GM12872 (cell line): ENCODE results near the gene PHLDB1.

ENCODE experiments used
- TF ChIP-seq, protein P1 (sequence below): IDR thresholded peaks from 3 replicates; pipeline ENCODE4 v1.5.1; 2011; ENCODE audit warnings: low read depth, mild to moderate bottlenecking, low read length, moderate library complexity; ENCODE audit not compliant: insufficient read depth

Gene PHLDB1

DNA sequence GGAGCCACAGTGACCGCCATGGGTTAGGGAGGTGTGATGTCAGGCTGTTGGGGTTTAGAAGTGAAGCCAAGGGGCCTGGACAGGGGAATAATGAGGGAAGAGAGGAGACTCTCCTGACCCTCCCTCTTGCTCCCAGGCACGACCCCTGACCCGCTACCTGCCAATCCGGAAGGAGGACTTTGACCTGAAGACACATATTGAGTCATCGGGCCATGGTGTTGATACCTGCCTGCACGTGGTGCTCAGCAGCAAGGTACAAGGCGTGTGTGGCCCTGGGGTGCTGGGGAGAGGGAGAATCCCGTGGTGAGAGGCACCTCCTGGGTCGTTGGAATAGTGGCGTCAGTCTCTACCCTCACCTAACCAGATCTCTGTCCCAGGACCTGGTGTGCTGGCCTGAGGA is 42.5 kb downstream of the PHLDB1 start:
- TF ChIP-seq, protein P1, sequence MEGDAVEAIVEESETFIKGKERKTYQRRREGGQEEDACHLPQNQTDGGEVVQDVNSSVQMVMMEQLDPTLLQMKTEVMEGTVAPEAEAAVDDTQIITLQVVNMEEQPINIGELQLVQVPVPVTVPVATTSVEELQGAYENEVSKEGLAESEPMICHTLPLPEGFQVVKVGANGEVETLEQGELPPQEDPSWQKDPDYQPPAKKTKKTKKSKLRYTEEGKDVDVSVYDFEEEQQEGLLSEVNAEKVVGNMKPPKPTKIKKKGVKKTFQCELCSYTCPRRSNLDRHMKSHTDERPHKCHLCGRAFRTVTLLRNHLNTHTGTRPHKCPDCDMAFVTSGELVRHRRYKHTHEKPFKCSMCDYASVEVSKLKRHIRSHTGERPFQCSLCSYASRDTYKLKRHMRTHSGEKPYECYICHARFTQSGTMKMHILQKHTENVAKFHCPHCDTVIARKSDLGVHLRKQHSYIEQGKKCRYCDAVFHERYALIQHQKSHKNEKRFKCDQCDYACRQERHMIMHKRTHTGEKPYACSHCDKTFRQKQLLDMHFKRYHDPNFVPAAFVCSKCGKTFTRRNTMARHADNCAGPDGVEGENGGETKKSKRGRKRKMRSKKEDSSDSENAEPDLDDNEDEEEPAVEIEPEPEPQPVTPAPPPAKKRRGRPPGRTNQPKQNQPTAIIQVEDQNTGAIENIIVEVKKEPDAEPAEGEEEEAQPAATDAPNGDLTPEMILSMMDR: no peak

DNA sequence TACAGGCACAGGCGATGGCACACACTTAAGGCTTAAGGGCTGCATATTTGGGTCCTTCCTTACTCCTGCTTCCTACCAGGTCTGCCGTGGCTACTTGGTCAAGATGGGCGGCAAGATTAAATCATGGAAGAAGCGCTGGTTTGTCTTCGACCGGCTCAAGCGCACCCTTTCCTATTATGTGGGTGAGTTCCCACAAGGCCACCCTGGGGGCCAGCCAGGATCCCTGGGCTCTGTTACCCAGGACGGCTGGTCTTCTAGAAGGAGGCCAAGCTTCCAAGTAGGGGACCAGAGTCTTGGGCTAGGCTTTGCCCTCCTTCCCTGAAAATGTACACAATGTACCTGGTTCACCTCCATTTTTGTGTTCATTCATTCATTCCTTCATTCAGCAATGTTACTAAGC is 43.0 kb downstream of the PHLDB1 start:
- TF ChIP-seq, protein P1: no peak

DNA sequence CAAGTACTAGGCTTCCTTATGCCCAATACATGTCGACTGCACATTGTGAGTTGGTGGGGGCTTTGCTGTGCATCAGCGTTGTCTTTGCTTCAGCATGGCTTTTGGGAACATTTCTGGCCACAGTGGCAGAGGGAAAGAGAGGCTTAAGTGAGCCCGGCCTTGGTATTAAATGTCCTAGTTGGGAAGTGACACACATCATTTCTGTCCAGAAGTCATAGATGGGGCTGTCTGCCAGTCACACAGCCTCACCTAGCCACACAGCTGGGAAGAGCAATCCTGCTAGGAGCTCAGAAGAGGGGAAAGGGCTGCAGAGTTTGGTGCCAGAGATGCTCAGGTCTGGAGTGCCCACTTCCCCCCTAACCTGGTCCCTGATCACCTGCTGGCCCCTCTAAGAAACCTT is 44.4 kb downstream of the PHLDB1 start:
- TF ChIP-seq, protein P1: no peak

DNA sequence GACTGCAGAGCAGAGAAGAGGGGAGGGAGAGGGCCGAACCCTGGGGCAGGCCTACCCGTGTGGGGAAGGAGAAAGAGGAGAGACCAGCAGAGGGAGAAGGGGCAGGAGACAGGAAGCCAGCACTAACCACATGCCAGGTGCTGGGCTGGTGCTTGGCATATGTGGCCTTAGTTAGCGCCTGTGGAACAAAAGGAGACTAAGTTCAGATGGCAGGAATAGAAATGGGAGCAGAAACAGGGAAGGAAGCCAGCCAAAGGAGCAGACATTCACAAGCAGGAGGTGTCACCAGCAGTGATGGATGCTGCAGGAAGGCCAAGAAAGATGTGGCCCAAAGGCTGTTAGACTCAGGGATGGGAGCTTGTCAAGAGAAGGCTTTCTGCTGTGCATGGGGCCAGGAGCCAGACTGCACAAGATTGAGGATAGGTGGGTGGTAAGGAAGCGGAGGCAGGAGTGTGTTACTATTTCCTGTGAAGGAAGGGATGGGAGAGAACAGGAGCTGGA is 45.3 kb downstream of the PHLDB1 start:
- TF ChIP-seq, protein P1: no peak

DNA sequence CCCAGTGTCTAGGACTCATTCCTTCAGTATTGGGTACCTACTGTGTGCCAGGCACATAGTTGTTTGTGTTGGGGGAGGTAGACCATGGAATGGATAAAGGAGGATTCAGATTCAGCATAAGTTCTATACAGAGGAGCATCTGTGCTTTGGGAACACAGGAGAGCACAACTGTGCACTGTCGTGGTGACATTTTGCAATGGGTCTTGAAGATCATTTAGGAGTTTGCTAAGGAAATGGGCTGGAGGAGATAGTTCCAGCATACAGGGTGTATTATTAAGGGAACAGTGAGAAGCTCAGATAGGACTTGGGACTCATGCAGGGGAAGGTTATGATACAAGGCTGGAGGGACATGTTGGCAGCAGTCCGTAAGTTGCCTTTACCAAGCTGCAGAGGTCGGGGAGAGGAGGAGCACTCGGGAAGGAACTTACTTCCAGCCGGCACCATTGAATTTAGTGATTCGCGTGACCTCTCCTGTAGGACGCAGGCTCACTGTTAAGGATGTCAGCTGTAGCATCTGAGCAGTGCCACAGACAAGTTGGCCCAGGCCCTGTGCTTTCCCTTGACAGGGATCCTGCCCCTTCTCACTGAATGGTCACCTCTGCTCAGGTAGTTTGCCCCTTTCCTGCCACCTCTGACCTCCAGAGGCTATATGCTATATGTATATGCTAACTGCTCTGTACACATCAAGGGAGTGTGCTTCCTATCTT is 46.4 kb downstream of the PHLDB1 start:
- TF ChIP-seq, protein P1: no peak

DNA sequence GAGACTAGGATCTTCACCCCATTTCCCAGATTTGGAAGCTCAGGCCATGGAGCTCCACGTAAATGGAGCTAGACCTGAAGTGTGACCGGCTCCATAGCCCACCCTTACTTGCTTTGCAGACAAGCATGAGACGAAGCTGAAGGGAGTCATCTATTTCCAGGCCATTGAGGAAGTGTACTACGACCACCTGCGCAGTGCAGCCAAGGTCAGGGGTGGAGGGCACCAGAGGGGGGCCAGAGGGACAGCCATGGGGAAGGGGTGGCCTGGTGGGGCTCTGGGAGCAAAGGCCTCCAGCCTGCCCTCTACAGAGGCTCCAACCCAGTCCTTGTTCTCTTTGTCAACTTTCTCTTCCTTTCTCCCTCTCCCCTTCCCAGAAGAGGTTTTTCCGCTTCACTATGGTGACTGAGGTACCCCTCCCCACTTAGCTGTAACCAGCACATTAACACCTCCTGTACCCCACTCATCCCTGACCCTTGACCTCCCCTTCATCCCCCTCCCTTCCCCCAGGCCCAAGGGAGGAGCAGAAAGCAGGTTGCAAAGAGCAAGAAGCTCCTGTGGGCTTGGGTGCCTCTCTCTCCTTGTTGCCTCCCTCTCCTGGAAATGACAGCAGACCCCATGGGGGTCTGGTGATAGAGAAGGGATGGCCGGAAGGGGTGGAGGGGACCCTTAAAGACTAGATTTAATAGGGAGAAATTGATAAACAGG is 48.2 kb downstream of the PHLDB1 start:
- TF ChIP-seq, protein P1: no peak

DNA sequence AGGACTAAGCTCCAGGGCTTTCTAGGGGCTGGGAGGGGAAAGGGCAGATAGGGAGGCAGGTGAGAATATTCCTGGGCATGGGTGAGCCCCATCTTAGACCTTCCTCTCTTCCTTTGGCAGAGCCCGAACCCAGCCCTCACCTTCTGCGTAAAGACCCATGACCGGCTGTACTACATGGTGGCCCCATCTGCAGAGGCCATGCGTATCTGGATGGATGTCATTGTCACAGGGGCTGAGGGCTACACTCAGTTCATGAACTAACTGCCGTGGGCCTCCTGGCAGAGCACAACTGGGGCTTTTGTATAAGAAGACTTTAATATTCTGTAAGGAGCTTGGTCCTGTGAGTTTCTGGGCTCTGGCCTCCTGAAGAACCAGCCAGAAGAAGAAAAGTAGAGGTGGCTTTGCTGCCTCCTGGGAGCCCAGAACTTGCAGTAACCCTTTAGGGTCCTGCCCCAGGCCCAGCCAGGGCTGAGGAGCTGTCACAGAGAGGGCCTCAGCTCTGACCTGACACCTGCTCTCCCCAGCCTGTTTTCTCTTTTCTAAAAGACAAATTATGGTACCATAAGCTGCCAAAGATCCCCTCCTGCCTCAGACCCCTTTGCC is 49.2 kb downstream of the PHLDB1 start:
- TF ChIP-seq, protein P1: no peak
